Suppressor macrophage treated with lipopolysaccharide for 4 hours (primary cell): ENCODE results near the gene PCSK6.

Experiments used
- DNase-seq: peaks from one replicate; pipeline ENCODE4 v3.0.0-alpha.2; 2020

PCSK6 gene

GRCh38 chr15:101266034-101266433, 223.5 kb downstream of the PCSK6 start:
- no peak for DNase-seq

GRCh38 chr15:101264911-101265641, 224.4 kb downstream of the PCSK6 start:
- no peak for DNase-seq

- no peak for DNase-seq
Observed at GRCh38 chr15:101264011-101264410, 225.5 kb downstream of the PCSK6 start.

GRCh38 chr15:101262551-101262950, 227.0 kb downstream of the PCSK6 start:
- DNase-seq: no peak

GRCh38 chr15:101258238-101259144, 231.0 kb downstream of the PCSK6 start:
- peak; percentile 83 for DNase-seq

- peak; percentile 37 for DNase-seq
Observed at GRCh38 chr15:101256757-101257156, 232.8 kb downstream of the PCSK6 start.

- DNase-seq: peak; percentile 28
Observed at GRCh38 chr15:101255615-101256241, 233.8 kb downstream of the PCSK6 start.

GRCh38 chr15:101255051-101255395, 234.5 kb downstream of the PCSK6 start:
- DNase-seq: peak; percentile 49

- no peak for DNase-seq
Observed at GRCh38 chr15:101254157-101255050, 235.1 kb downstream of the PCSK6 start.
